Measurements from ENCODE around the gene ORM1.

ORM1 gene

GRCh38 chr9:114344692-114345091, 21.8 kb downstream of the ORM1 start:
- DNase-seq, result no peak

- no peak for DNase-seq
Measured at GRCh38 chr9:114345493-114346065, 22.7 kb downstream of the ORM1 start.

GRCh38 chr9:114346146-114346545, 23.2 kb downstream of the ORM1 start:
- DNase-seq, result no peak

- DNase-seq, result no peak
Measured at GRCh38 chr9:114347675-114348074, 24.8 kb downstream of the ORM1 start.

- DNase-seq, result no peak
Measured at GRCh38 chr9:114348261-114348905, 25.5 kb downstream of the ORM1 start.

- DNase-seq, result peak; percentile 93 to 96
Measured at GRCh38 chr9:114348906-114349482, 26.1 kb downstream of the ORM1 start.

GRCh38 chr9:114349713-114350480, 27.0 kb downstream of the ORM1 start:
- DNase-seq, result no peak

- no peak for DNase-seq
Measured at GRCh38 chr9:114350636-114351401, 27.9 kb downstream of the ORM1 start.

GRCh38 chr9:114351932-114352331, 29.0 kb downstream of the ORM1 start:
- no peak for DNase-seq

GRCh38 chr9:114355821-114356220, 32.9 kb downstream of the ORM1 start:
- DNase-seq, result no peak

- no peak for DNase-seq
Measured at GRCh38 chr9:114356792-114357191, 33.9 kb downstream of the ORM1 start.

GRCh38 chr9:114357360-114357759, 34.5 kb downstream of the ORM1 start:
- DNase-seq, result no peak

- DNase-seq, result no peak
Measured at GRCh38 chr9:114357911-114358328, 35.0 kb downstream of the ORM1 start.

GRCh38 chr9:114359801-114360200, 36.9 kb downstream of the ORM1 start:
- no peak for DNase-seq

- no peak for DNase-seq
Measured at GRCh38 chr9:114361542-114361941, 38.6 kb downstream of the ORM1 start.

GRCh38 chr9:114362394-114362793, 39.5 kb downstream of the ORM1 start:
- no peak for DNase-seq

- DNase-seq, result peak in 1 of 2 experiments; percentile 39
Measured at GRCh38 chr9:114363424-114363823, 40.5 kb downstream of the ORM1 start.

GRCh38 chr9:114364134-114365041, 41.5 kb downstream of the ORM1 start:
- no peak for DNase-seq

- no peak for DNase-seq
Measured at GRCh38 chr9:114365194-114365593, 42.3 kb downstream of the ORM1 start.

- peak in 1 of 2 experiments; percentile 53 for DNase-seq
Measured at GRCh38 chr9:114366334-114367128, 43.6 kb downstream of the ORM1 start.

- DNase-seq, result no peak
Measured at GRCh38 chr9:114367366-114367765, 44.5 kb downstream of the ORM1 start.
